GM12891 (cell line): ENCODE results near the gene SLIT1.

Experiments
- POLR2AphosphoS5 ChIP-seq: IDR thresholded peaks from 2 replicates; pipeline ENCODE4 v1.6.1; 2011; ENCODE audit warnings: low read depth, low read length, control low read depth
- SPI1 ChIP-seq: IDR thresholded peaks from 2 replicates; pipeline ENCODE4 v1.6.1; 2011; ENCODE audit warnings: low read depth, low read length, control low read depth

GRCh38 chr10:97138846-97139245, 46.9 kb downstream of the SLIT1 start:
- TF ChIP-seq SPI1 = no peak
- TF ChIP-seq POLR2AphosphoS5 = no peak
